Kidney (tissue), 14 donors: ENCODE data around the gene RTP5. TPM values are rescaled to one million over a fixed set of nuclear protein-coding genes. Genes with fewer than 3 reads are reported as not detected.

Experiments used
- DNase-seq, 5 donors: peaks; one replicate each; pipeline ENCODE4 v3.0.0-alpha.2; 2013 to 2020
- FAIRE-seq: peaks from 2 replicates; lab custom pipeline; 2012; peaks lifted over from hg19 to GRCh38; lab: Jason Lieb, UNC
- H3K27ac ChIP-seq, 2 donors: one replicate each; pipeline ENCODE4 v1.7.0; 2013; ENCODE audit warnings: low read depth in 2 of 2, low read length in 2 of 2, inconsistent platforms in 1 of 2
- H3K27me3 ChIP-seq: one replicate; pipeline ENCODE4 v1.7.1; 2013; ENCODE audit warnings: low read length, inconsistent platforms; ENCODE audit not compliant: control insufficient read depth, insufficient read depth
- H3K36me3 ChIP-seq, 3 donors: one replicate each; pipeline versions ENCODE4 v1.7.0 to v1.7.1; 2013; ENCODE audit warnings: low read length in 3 of 3, control low read depth in 1 of 3, inconsistent platforms in 1 of 3; ENCODE audit not compliant: insufficient read depth in 3 of 3, control insufficient read depth in 2 of 3
- H3K4me1 ChIP-seq, 3 donors: one replicate each; pipeline versions ENCODE4 v1.7.0 to v1.7.1; 2013; ENCODE audit warnings: low read length in 3 of 3, inconsistent platforms in 1 of 3, low read depth in 1 of 3; ENCODE audit not compliant: control insufficient read depth in 2 of 3, insufficient read depth in 2 of 3
- H3K4me3 ChIP-seq, 3 donors: one replicate each; pipeline versions ENCODE4 v1.7.0 to v1.8.1; 2013; ENCODE audit warnings: low read length in 3 of 3, control low read depth in 1 of 3, inconsistent platforms in 1 of 3
- H3K9ac ChIP-seq, 3 donors: one replicate each; pipeline versions ENCODE4 v1.7.0 to v1.7.1; 2013; ENCODE audit warnings: low read length in 3 of 3, control low read depth in 1 of 3, inconsistent platforms in 1 of 3
- H3K9me3 ChIP-seq, 3 donors: one replicate each; pipeline versions ENCODE4 v1.7.0 to v1.7.1; 2013; ENCODE audit warnings: low read length in 3 of 3, control low read depth in 1 of 3, inconsistent platforms in 1 of 3; ENCODE audit not compliant: control insufficient read depth in 2 of 3, insufficient read depth in 1 of 3
- intact Hi-C: fragments of 100-400 bp; cut with DNase I; formaldehyde crosslinking; loops from one replicate; pipeline ENCODE4 v1.11.1; 2022
- polyA plus RNA-seq: library from polyadenylated mRNA; stranded (reverse); fragments of 350-450 nt; fragmentation: Illumina TruSeq; extraction: RNeasy Lipid Tissue Mini Kit (QIAGEN cat#74804); gene quantifications from one replicate; pipeline ENCODE4 v1.2.3, GENCODE V29; 2014; ENCODE audit warnings: low read depth, low replicate concordance; ENCODE audit not compliant: insufficient read depth
- total RNA-seq: library from RNA; stranded (reverse); fragmentation: NEBNext Ultra II Directional; extraction: Animal tissue kit (Norgen Biotek cat#: 25700); gene quantifications from one replicate; pipeline ENCODE4 v1.2.1, GENCODE V29; 2021
- TF ChIP-seq, protein P1 (sequence below): IDR thresholded peaks from 3 replicates; pipeline ENCODE4 v1.5.1; 2012; ENCODE audit warnings: mild to moderate bottlenecking, moderate library complexity, borderline replicate concordance; ENCODE audit not compliant: insufficient read depth; ENCODE audit errors: extremely low read depth
- donor health status: control.
- donor health status: control.
- donor health status: control.
- donor health status: control.
- donor health status: control.
- donor health status: DM: yes; HTN: yes; CAD: no.
- donor health status: Normal renal cell carcinoma (clear cell type).

Gene RTP5
- total and polyA plus RNA-seq, 2 donors from 2014 or later: 0.13 TPM; not detected in 1

DNA sequence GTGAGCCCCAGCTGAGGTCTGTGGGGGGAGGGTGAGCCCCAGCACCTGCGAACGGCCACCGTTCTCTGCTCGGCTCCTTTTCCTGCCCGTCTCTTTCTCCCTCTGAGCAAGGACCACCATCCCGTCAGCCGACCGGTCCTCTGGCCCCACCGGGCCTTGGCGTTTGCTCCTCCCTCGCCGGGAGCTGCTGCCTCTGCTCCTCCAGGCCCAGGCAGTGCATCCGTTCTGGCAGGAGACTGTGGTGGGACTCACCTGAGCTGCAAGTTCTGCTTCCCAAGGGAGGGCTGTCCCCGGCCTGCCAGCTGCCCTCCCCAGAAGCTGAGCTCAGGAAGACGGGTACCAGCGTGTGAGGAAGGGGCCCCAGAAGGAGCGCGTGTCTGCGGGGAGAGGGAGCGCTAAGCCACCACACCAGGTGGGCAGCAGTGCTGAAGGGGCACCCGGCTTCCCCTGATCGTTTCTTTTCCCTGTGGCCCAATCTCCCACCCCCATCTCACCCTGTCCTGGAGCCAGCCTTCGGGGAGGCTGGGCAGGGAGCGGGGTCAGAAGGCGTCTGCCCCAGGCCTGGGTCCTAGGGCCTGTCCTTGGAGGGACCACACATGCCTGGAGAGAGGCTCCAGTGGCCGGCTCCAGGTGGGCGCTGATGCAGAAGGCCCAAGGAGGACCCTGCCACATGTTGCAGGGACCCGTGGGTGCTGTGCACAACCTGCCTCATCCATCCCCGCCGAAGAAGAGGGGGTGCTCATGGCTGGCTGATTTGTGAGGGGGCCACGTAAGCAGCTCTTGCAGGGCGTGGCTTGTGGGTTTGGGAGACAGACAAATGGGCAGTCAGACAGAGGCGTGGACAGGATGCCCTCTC is 2.5 kb upstream of the RTP5 start:
- peaks cover 0 to 6% (median 4%) of the 10 kb centered on the region in 3 donors for H3K4me1 ChIP-seq
- DNase-seq: peak in 1 of 5 donors; percentile 68
- TF ChIP-seq, protein P1, sequence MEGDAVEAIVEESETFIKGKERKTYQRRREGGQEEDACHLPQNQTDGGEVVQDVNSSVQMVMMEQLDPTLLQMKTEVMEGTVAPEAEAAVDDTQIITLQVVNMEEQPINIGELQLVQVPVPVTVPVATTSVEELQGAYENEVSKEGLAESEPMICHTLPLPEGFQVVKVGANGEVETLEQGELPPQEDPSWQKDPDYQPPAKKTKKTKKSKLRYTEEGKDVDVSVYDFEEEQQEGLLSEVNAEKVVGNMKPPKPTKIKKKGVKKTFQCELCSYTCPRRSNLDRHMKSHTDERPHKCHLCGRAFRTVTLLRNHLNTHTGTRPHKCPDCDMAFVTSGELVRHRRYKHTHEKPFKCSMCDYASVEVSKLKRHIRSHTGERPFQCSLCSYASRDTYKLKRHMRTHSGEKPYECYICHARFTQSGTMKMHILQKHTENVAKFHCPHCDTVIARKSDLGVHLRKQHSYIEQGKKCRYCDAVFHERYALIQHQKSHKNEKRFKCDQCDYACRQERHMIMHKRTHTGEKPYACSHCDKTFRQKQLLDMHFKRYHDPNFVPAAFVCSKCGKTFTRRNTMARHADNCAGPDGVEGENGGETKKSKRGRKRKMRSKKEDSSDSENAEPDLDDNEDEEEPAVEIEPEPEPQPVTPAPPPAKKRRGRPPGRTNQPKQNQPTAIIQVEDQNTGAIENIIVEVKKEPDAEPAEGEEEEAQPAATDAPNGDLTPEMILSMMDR: no peak
- H3K4me3 ChIP-seq: no peak overlapping the region
- no peak for FAIRE-seq
- no peak overlapping the region for H3K9ac ChIP-seq
- H3K27ac ChIP-seq: no peak overlapping the region
- intact Hi-C loops: no loop called here
- peaks cover 0 to 9% (median 0%) of the 10 kb centered on the region in 3 donors for H3K9me3 ChIP-seq
- H3K27me3 ChIP-seq: peaks cover 19% of the 10 kb centered on the region
- H3K36me3 ChIP-seq: peaks cover 0 to 3% (median 0%) of the 10 kb centered on the region in 3 donors

DNA sequence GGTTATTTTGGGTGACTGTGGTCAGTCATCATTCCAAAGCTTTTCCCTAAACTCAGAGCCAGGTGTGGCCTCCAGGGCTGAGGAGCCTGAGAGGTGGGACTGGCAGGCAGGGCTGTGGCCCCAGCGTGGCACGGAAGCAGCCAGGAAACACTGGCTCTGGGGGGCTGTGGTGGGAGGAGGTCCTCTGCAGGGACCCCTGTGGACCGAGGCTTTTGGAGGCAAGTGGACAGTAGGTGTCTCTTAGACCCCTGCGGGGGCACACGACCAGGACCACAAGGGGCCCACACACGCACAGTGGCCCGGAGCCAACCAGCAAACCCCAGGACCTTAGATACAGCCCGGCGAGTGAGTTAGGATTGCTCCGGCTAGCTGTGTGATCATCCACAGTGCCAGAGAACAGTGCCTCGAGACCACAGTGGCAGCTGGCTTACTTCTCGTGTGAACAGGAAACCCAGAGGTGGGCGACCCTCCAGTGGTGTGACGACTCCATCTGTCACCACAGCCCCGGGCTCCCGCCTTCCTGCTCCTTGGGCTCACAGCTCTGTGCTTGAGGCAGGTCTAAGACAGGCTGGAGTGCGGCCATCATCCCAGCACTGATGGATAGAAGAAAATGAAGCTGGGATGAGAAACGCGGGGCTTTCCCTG is 1.6 kb upstream of the RTP5 start:
- peak in 1 of 5 donors; percentile 74 for DNase-seq
- intact Hi-C loops: no loop called here
- Histone ChIP-seq H3K27ac (no peak overlapping the region), H3K36me3 (peaks cover 0 to 3% (median 0%) of the 10 kb centered on the region in 3 donors), H3K4me1 (peaks cover 0 to 6% (median 4%) of the 10 kb centered on the region in 3 donors), H3K9me3 (peaks cover 0 to 9% (median 0%) of the 10 kb centered on the region in 3 donors), H3K9ac (no peak overlapping the region), H3K27me3 (peaks cover 19% of the 10 kb centered on the region), H3K4me3 (no peak overlapping the region)
- TF ChIP-seq, protein P1: no peak
- FAIRE-seq: no peak

DNA sequence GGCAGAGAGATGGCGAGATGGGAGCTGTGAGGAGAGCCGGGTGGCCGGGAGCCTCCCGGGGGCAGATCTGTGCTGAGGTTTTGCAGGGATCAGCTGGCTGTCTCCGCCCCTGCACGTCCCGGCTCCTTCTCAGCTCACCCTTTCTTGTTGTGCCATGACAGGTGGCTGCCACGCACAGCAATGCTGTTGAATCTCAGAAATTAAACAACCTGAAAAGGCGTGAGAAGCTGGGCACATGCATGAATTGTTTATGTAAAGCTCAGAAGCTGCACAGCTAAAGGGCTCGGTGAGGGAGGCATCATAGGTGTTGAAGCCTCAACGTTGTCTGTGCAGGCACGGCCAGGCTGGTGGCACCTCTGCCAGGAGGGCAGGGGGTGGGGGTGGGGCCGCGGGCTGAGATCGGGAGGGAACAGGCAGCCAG is 858 bp upstream of the RTP5 start:
- intact Hi-C loops: no loop called here
- DNase-seq (peak in 1 of 5 donors; percentile 61), FAIRE-seq (no peak)
- Histone ChIP-seq H3K9me3 (peaks cover 0 to 9% (median 0%) of the 10 kb centered on the region in 3 donors), H3K4me3 (no peak overlapping the region), H3K9ac (no peak overlapping the region), H3K27me3 (peaks cover 19% of the 10 kb centered on the region), H3K27ac (no peak overlapping the region), H3K36me3 (peaks cover 0 to 3% (median 0%) of the 10 kb centered on the region in 3 donors), H3K4me1 (peaks cover 0 to 4% (median 3%) of the 10 kb centered on the region in 3 donors)
- TF ChIP-seq, protein P1: no peak
